Inferior parietal cortex (tissue), 1 donor: Measurements from ENCODE around the gene DOP1B.
"Not testable (repeated sequence)": the region's sequence is repeated elsewhere in the genome, so short reads cannot be mapped to it uniquely, and the experiment has no call there.

Source experiments
- DNase-seq: peaks from one replicate; pipeline ENCODE4 v3.0.0-alpha.2; 2016; ENCODE audit errors: extremely low spot score

Gene DOP1B

GRCh38 chr21:36171336-36171735, 14.7 kb downstream of the DOP1B start:
- DNase-seq: no peak

- DNase-seq: no peak
These were observed 15.2 kb downstream of the DOP1B start for GRCh38 chr21:36171741-36172331.

GRCh38 chr21:36174780-36175179, 18.2 kb downstream of the DOP1B start:
- DNase-seq: no peak

- no peak for DNase-seq
These were observed 19.3 kb downstream of the DOP1B start for GRCh38 chr21:36175771-36176565.

- no peak for DNase-seq
These were observed 21.7 kb downstream of the DOP1B start for GRCh38 chr21:36178349-36178748.

GRCh38 chr21:36179145-36179544, 22.5 kb downstream of the DOP1B start:
- no peak for DNase-seq

- no peak for DNase-seq
These were observed 24.3 kb downstream of the DOP1B start for GRCh38 chr21:36180963-36181362.

- no peak for DNase-seq
These were observed 26.6 kb downstream of the DOP1B start for GRCh38 chr21:36183144-36183795.

GRCh38 chr21:36184545-36184944, 27.9 kb downstream of the DOP1B start:
- DNase-seq: no peak

- no peak for DNase-seq
These were observed 28.9 kb downstream of the DOP1B start for GRCh38 chr21:36185523-36185922.

- DNase-seq: no peak
These were observed 29.5 kb downstream of the DOP1B start for GRCh38 chr21:36186081-36186480.

- DNase-seq: no peak
These were observed 30.1 kb downstream of the DOP1B start for GRCh38 chr21:36186506-36187399.

GRCh38 chr21:36188081-36188681, 31.6 kb downstream of the DOP1B start:
- no peak for DNase-seq

- DNase-seq: no peak
These were observed 32.3 kb downstream of the DOP1B start for GRCh38 chr21:36188937-36189336.

GRCh38 chr21:36190736-36191135, 34.1 kb downstream of the DOP1B start:
- DNase-seq: no peak

GRCh38 chr21:36193200-36193599, 36.6 kb downstream of the DOP1B start:
- DNase-seq: no peak

GRCh38 chr21:36194024-36194423, 37.4 kb downstream of the DOP1B start:
- DNase-seq: no peak

GRCh38 chr21:36195613-36196012, 39.0 kb downstream of the DOP1B start:
- no peak for DNase-seq

GRCh38 chr21:36199021-36199420, 42.4 kb downstream of the DOP1B start:
- no peak for DNase-seq

GRCh38 chr21:36199575-36199974, 43.0 kb downstream of the DOP1B start:
- DNase-seq: not testable (repeated sequence)

GRCh38 chr21:36200081-36200561, 43.5 kb downstream of the DOP1B start:
- no peak for DNase-seq
